Keratinocyte (primary cell): ENCODE results near the gene WNT4.

Source experiments
- EZH2 ChIP-seq: IDR thresholded peaks from one replicate; pipeline ENCODE4 v1.6.1; 2012; ENCODE audit warnings: inconsistent platforms, mild to moderate bottlenecking, low read length, moderate library complexity
- TF ChIP-seq, protein P1 (sequence below), 3 experiments: IDR thresholded peaks in 1 of 3; conservative IDR thresholded peaks in 1 of 3; optimal IDR thresholded peaks in 1 of 3; 2 replicates in 2 of 3; 3 replicates in 1 of 3; pipeline versions ENCODE3 to v1.5.1; 2011; ENCODE audit warnings: low read length in 3 of 3, mild to moderate bottlenecking in 3 of 3, moderate library complexity in 2 of 3, control low read depth in 1 of 3, inconsistent platforms in 1 of 3; ENCODE audit not compliant: insufficient read depth in 2 of 3; ENCODE audit errors: extremely low read depth in 1 of 3

DNA sequence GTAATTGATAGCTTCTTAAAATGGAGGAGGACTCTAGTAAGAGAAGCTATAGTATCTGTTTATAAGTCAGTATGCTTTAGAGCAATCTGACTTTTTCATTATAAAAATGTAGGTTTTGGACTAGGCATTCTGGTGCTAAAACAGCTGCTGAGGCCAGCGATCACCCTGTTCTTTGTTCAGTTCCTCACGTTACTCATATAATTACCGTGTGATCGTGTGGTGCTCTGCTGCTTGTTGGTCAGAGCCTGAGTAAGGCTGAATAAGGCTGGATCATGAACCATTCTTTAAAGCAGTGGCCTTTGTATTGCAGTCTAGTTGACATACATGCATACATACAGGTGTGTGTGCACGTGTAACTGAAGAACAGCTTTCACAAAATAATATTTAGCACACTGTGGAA is 65.2 kb downstream of the WNT4 start:
- TF ChIP-seq, protein P1, sequence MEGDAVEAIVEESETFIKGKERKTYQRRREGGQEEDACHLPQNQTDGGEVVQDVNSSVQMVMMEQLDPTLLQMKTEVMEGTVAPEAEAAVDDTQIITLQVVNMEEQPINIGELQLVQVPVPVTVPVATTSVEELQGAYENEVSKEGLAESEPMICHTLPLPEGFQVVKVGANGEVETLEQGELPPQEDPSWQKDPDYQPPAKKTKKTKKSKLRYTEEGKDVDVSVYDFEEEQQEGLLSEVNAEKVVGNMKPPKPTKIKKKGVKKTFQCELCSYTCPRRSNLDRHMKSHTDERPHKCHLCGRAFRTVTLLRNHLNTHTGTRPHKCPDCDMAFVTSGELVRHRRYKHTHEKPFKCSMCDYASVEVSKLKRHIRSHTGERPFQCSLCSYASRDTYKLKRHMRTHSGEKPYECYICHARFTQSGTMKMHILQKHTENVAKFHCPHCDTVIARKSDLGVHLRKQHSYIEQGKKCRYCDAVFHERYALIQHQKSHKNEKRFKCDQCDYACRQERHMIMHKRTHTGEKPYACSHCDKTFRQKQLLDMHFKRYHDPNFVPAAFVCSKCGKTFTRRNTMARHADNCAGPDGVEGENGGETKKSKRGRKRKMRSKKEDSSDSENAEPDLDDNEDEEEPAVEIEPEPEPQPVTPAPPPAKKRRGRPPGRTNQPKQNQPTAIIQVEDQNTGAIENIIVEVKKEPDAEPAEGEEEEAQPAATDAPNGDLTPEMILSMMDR (optimal IDR thresholded peaks at IDR 0.05 in 1 of 3, IDR thresholded peaks at IDR 0.05 in 1 of 3, conservative IDR thresholded peaks at IDR 0.05 in 1 of 3; ENCODE audit: extremely low read depth in 1 of 3, insufficient read depth in 2 of 3, low read length in 3 of 3) = no peak
- no peak for TF ChIP-seq EZH2
